ENCODE measurements around the gene PSMB4. TPM values are rescaled to one million over a fixed set of nuclear protein-coding genes. Genes with fewer than 3 reads are reported as not detected.

Gene PSMB4
- polyA plus RNA-seq, 6 donors from 2014 or later = 50.2 to 79.3 (median 57.7) TPM

- Mint-ChIP-seq H3K9me3 (no peaks in the 10 kb centered on the region), H3K36me3 (peaks cover 6 to 17% of the 10 kb centered on the region in 2 donors), H3K4me1 (peaks cover 17 to 22% (median 20%) of the 10 kb centered on the region in 3 donors), H3K27ac (peak overlapping the region; percentile 29 to 99 (median 92)), H3K4me3 (peak overlapping the region in 6 of 8 donors; percentile 89 to 100 (median 98)), H3K27me3 (no peaks in the 10 kb centered on the region)
- ATAC-seq (ENCODE audit: low read depth in 2 of 2) (no peak), DNase-seq (no peak)
Measured at GRCh38 chr1:151401125-151401788, 1.9 kb downstream of the PSMB4 start.

DNA sequence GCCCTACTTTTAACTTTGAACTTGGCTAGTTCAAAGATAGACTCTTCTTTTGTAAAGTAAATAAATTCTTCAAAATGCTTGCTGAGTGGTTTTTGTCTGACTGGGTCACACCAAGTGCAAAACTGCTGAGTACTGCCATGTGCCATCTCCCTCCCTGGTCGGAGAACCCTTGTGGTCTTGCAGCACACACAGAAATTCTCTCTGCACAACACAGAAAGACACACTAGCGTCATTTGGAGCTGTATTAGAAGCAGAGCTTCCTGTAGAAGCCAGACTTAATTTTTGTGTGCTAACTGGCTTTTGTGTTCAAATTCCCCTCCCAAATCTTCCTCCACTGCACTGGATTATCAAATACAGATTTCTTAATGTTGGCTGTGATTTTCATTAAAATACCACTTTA, 2.5 kb downstream of the PSMB4 start:
- DNase-seq (no peak), ATAC-seq (ENCODE audit: low read depth in 2 of 2) (no peak)
- H3K36me3 Mint-ChIP-seq = peaks cover 6 to 18% of the 10 kb centered on the region in 2 donors
- H3K27me3 Mint-ChIP-seq = no peaks in the 10 kb centered on the region
- no peaks in the 10 kb centered on the region for H3K9me3 Mint-ChIP-seq
- peak overlapping the region in 1 of 6 donors; percentile 99 for H3K27ac Mint-ChIP-seq
- peaks cover 17 to 22% (median 20%) of the 10 kb centered on the region in 3 donors for H3K4me1 Mint-ChIP-seq
- H3K4me3 Mint-ChIP-seq = peak overlapping the region in 5 of 8 donors; percentile 12 to 100 (median 63)

- no peak for DNase-seq
- H3K9me3 Mint-ChIP-seq = no peaks in the 10 kb centered on the region
- peaks cover 17 to 22% (median 20%) of the 10 kb centered on the region in 3 donors for H3K4me1 Mint-ChIP-seq
- peak overlapping the region in 5 of 6 donors; percentile 7 to 76 (median 44) for H3K27ac Mint-ChIP-seq
- no peak for ATAC-seq (ENCODE audit: low read depth in 2 of 2)
- H3K4me3 Mint-ChIP-seq = peak overlapping the region in 1 of 8 donors; percentile 89
- peaks cover 11 to 18% of the 10 kb centered on the region in 2 donors for H3K36me3 Mint-ChIP-seq
- no peaks in the 10 kb centered on the region for H3K27me3 Mint-ChIP-seq
Measured at GRCh38 chr1:151402764-151403163, 3.4 kb downstream of the PSMB4 start.

- peak overlapping the region in 3 of 6 donors; percentile 1 to 42 (median 9) for H3K27ac Mint-ChIP-seq
- no peaks in the 10 kb centered on the region for H3K27me3 Mint-ChIP-seq
- DNase-seq (no peak), ATAC-seq (ENCODE audit: low read depth in 2 of 2) (no peak)
- peaks cover 11 to 18% of the 10 kb centered on the region in 2 donors for H3K36me3 Mint-ChIP-seq
- peaks cover 17 to 22% (median 20%) of the 10 kb centered on the region in 3 donors for H3K4me1 Mint-ChIP-seq
- H3K9me3 Mint-ChIP-seq = no peaks in the 10 kb centered on the region
- peak overlapping the region in 1 of 8 donors; percentile 66 for H3K4me3 Mint-ChIP-seq
Measured at GRCh38 chr1:151403612-151404011, 4.2 kb downstream of the PSMB4 start.

DNA sequence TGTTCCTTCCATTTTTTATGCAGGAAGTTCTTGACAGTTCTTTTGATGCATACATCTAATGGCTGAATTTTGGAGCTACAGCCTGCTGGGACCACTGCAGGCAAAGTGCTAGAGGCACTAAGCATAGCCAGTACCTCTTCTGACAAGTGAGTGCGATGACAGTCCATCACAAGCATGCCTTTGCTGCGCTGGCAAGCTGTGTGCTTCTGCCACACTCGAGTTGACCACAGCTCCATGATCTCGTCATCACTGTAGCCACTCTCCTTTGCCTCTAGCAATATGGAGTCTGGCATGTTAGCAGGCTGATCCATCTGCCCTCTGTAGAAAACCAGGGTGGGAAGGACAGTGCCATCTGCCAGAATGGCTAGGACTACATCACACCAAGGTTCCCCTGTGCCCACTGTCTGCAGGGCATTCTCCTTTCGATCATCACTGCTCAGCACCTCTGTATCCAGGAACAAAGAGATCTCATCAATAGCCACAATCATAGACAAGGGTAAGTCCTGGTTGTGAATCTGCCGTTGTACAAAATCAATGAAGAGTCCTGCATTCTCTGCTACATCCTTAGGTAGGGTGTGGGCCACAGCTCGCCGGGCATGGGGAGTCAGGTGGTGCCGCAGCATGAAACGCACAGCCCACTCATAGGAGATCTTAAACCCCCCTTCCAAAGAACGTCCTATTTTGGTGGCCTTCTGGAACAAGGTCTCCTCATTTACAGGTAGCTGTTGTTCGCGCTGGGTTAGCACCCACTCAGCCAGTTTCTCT, 6.0 kb downstream of the PSMB4 start:
- DNase-seq (no peak), ATAC-seq (ENCODE audit: low read depth in 2 of 2) (no peak)
- Mint-ChIP-seq H3K4me3 (peak overlapping the region in 1 of 8 donors; percentile 53), H3K36me3 (peaks cover 14 to 23% of the 10 kb centered on the region in 2 donors), H3K4me1 (peaks cover 5 to 12% (median 10%) of the 10 kb centered on the region in 3 donors), H3K27ac (peak overlapping the region in 1 of 6 donors; percentile 32), H3K27me3 (no peaks in the 10 kb centered on the region), H3K9me3 (no peaks in the 10 kb centered on the region)

- Mint-ChIP-seq H3K4me1 (peaks cover 2 to 5% (median 3%) of the 10 kb centered on the region in 3 donors), H3K9me3 (no peaks in the 10 kb centered on the region), H3K36me3 (peaks cover 15 to 31% of the 10 kb centered on the region in 2 donors), H3K4me3 (peak overlapping the region in 2 of 8 donors; percentile 53), H3K27ac (peak overlapping the region in 2 of 6 donors; percentile 32 to 47), H3K27me3 (no peaks in the 10 kb centered on the region)
- no peak for ATAC-seq (ENCODE audit: low read depth in 2 of 2)
- no peak for DNase-seq
Measured at GRCh38 chr1:151406176-151406575, 6.8 kb downstream of the PSMB4 start.

- Mint-ChIP-seq H3K27ac (no peak overlapping the region), H3K36me3 (peaks cover 13 to 40% of the 10 kb centered on the region in 2 donors), H3K9me3 (no peaks in the 10 kb centered on the region), H3K4me1 (peaks cover 0 to 4% (median 0%) of the 10 kb centered on the region in 3 donors), H3K4me3 (no peak overlapping the region), H3K27me3 (no peaks in the 10 kb centered on the region)
- DNase-seq (no peak), ATAC-seq (ENCODE audit: low read depth in 2 of 2) (no peak)
Measured at GRCh38 chr1:151407304-151407703, 7.9 kb downstream of the PSMB4 start.

- no peaks in the 10 kb centered on the region for H3K9me3 Mint-ChIP-seq
- no peak overlapping the region for H3K4me3 Mint-ChIP-seq
- DNase-seq (no peak), ATAC-seq (ENCODE audit: low read depth in 2 of 2) (no peak)
- peak overlapping the region in 5 of 6 donors; percentile 4 to 89 (median 63) for H3K27ac Mint-ChIP-seq
- H3K4me1 Mint-ChIP-seq = peaks cover 0 to 4% (median 0%) of the 10 kb centered on the region in 3 donors
- H3K36me3 Mint-ChIP-seq = peaks cover 21 to 46% of the 10 kb centered on the region in 2 donors
- H3K27me3 Mint-ChIP-seq = no peaks in the 10 kb centered on the region
Measured at GRCh38 chr1:151408891-151409290, 9.5 kb downstream of the PSMB4 start.

- peaks cover 0 to 4% (median 0%) of the 10 kb centered on the region in 3 donors for H3K4me1 Mint-ChIP-seq
- H3K9me3 Mint-ChIP-seq = no peaks in the 10 kb centered on the region
- no peak overlapping the region for H3K27ac Mint-ChIP-seq
- H3K36me3 Mint-ChIP-seq = peaks cover 31 to 36% of the 10 kb centered on the region in 2 donors
- H3K27me3 Mint-ChIP-seq = no peaks in the 10 kb centered on the region
- H3K4me3 Mint-ChIP-seq = no peak overlapping the region
- DNase-seq (no peak), ATAC-seq (ENCODE audit: low read depth in 2 of 2) (no peak)
Measured at GRCh38 chr1:151411884-151412283, 12.5 kb downstream of the PSMB4 start.

DNA sequence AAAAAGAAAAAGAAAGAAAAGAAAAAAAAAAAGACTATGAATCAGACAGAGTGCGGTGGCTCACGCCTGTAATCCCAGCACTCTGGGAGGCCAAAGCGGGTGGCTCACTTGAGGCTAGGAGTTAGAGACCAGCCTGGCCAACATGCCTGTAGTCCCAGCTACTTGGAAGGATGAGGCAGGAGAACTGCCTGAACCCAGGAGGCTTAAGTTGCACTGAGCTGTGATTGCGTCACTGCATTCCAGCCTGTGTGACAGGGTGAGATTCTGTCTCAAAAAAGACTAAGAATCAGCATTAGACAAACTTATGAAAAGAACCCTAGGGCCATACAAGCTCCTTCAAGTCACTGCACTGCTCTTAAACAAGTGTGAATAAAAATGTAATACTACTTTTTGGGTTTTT, 16.9 kb downstream of the PSMB4 start:
- Mint-ChIP-seq H3K4me1 (peaks cover 2 to 6% (median 4%) of the 10 kb centered on the region in 3 donors), H3K27me3 (no peaks in the 10 kb centered on the region), H3K9me3 (no peaks in the 10 kb centered on the region), H3K27ac (no peak overlapping the region), H3K36me3 (peaks cover 15 to 22% of the 10 kb centered on the region in 2 donors), H3K4me3 (no peak overlapping the region)
- ATAC-seq (ENCODE audit: low read depth in 2 of 2) (no peak), DNase-seq (no peak)

DNA sequence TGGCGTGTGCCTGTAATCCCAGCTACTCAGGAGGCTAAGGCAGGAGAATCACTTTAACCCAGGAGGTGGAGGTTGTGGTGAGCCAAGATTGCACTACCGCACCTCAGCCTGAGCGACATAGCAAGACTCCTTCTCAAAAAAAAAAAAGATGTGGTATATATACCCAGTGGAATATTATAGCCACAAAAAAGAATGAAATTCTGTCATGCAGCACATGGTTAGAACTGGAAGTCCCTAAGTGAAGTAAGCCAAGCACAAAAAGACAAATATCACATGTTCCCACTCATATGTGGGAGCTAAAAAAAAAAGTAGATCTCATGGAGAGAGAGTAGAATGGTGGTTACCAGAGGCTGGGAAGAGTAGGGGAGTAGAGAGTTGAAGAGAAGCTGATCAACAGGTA, 18.7 kb downstream of the PSMB4 start:
- no peak overlapping the region for H3K4me3 Mint-ChIP-seq
- H3K36me3 Mint-ChIP-seq = peaks cover 0 to 13% of the 10 kb centered on the region in 2 donors
- no peaks in the 10 kb centered on the region for H3K27me3 Mint-ChIP-seq
- DNase-seq (no peak), ATAC-seq (ENCODE audit: low read depth in 2 of 2) (no peak)
- H3K27ac Mint-ChIP-seq = peak overlapping the region in 2 of 6 donors; percentile 63 to 87
- no peaks in the 10 kb centered on the region for H3K9me3 Mint-ChIP-seq
- peaks cover 2 to 6% (median 4%) of the 10 kb centered on the region in 3 donors for H3K4me1 Mint-ChIP-seq

DNA sequence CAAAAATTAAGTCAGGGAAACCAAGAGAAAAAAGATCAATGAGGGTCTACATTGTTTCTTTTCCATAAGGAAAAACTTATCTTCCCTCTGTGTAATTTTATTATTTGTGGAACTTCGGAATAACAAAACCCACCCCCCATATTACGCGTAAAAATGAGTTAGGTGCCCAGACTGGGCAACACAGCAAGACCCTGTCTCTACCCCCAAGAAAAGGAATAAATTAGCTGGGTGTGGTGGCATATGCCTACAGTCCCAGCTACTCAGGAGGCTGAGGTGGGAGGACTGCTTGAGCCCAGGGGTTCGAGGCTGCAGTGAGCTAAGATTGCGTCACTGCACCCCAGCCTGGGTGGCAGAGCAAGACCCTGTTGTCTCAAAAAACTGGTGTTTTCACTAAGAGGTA, 20.4 kb downstream of the PSMB4 start:
- DNase-seq = no peak
- no peaks in the 10 kb centered on the region for H3K27me3 Mint-ChIP-seq
- H3K4me3 Mint-ChIP-seq = no peak overlapping the region
- H3K36me3 Mint-ChIP-seq = peaks cover 10 to 11% of the 10 kb centered on the region in 2 donors
- no peak for ATAC-seq (ENCODE audit: low read depth in 2 of 2)
- peak overlapping the region in 1 of 6 donors; percentile 15 for H3K27ac Mint-ChIP-seq
- H3K4me1 Mint-ChIP-seq = peaks cover 2 to 6% (median 4%) of the 10 kb centered on the region in 3 donors
- H3K9me3 Mint-ChIP-seq = no peaks in the 10 kb centered on the region

- no peaks in the 10 kb centered on the region for H3K4me1 Mint-ChIP-seq
- peaks cover 16 to 20% of the 10 kb centered on the region in 2 donors for H3K36me3 Mint-ChIP-seq
- peak overlapping the region in 2 of 6 donors; percentile 17 to 51 for H3K27ac Mint-ChIP-seq
Measured at GRCh38 chr1:151425103-151425502, 25.7 kb downstream of the PSMB4 start.

More at GRCh38 chr1:151425103-151425502, 25.7 kb downstream of the PSMB4 start:
- DNase-seq (no peak), ATAC-seq (ENCODE audit: low read depth in 2 of 2) (no peak)
- Mint-ChIP-seq H3K27me3 (no peaks in the 10 kb centered on the region), H3K9me3 (no peaks in the 10 kb centered on the region), H3K4me3 (no peak overlapping the region)
